ENCODE measurements around the gene DIRAS1.

Gene DIRAS1

GRCh38 chr19:2719920-2720776 lies 1.0 kb downstream of the DIRAS1 start:
- Histone ChIP-seq H3K4me3 (replicated peaks; ENCODE audit: insufficient read depth, low read length) (peak overlapping the region; percentile 25), H3K27me3 (ENCODE audit: insufficient read depth, poor library complexity, severe bottlenecking) (peaks cover 16% of the 10 kb centered on the region), H3K27ac (replicated peaks) (no peak overlapping the region)
- DNase-seq (ENCODE audit: low read depth in 1 of 2, low spot score in 1 of 2) = no peak
- TF ChIP-seq, protein P1, sequence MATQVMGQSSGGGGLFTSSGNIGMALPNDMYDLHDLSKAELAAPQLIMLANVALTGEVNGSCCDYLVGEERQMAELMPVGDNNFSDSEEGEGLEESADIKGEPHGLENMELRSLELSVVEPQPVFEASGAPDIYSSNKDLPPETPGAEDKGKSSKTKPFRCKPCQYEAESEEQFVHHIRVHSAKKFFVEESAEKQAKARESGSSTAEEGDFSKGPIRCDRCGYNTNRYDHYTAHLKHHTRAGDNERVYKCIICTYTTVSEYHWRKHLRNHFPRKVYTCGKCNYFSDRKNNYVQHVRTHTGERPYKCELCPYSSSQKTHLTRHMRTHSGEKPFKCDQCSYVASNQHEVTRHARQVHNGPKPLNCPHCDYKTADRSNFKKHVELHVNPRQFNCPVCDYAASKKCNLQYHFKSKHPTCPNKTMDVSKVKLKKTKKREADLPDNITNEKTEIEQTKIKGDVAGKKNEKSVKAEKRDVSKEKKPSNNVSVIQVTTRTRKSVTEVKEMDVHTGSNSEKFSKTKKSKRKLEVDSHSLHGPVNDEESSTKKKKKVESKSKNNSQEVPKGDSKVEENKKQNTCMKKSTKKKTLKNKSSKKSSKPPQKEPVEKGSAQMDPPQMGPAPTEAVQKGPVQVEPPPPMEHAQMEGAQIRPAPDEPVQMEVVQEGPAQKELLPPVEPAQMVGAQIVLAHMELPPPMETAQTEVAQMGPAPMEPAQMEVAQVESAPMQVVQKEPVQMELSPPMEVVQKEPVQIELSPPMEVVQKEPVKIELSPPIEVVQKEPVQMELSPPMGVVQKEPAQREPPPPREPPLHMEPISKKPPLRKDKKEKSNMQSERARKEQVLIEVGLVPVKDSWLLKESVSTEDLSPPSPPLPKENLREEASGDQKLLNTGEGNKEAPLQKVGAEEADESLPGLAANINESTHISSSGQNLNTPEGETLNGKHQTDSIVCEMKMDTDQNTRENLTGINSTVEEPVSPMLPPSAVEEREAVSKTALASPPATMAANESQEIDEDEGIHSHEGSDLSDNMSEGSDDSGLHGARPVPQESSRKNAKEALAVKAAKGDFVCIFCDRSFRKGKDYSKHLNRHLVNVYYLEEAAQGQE (IDR thresholded peaks at IDR 0.05; ENCODE audit: insufficient replicate concordance, low read depth) = no peak
- TF ChIP-seq POLR2AphosphoS5 (IDR thresholded peaks at IDR 0.05; ENCODE audit: low read depth) (no peak), GABPA (IDR thresholded peaks at IDR 0.05; ENCODE audit: low read depth) (no peak), SPI1 (IDR thresholded peaks at IDR 0.05; ENCODE audit: borderline replicate concordance, low read depth) (no peak), CTCF (IDR thresholded peaks at IDR 0.05; ENCODE audit: insufficient read depth, low read length) (no peak)

DNA sequence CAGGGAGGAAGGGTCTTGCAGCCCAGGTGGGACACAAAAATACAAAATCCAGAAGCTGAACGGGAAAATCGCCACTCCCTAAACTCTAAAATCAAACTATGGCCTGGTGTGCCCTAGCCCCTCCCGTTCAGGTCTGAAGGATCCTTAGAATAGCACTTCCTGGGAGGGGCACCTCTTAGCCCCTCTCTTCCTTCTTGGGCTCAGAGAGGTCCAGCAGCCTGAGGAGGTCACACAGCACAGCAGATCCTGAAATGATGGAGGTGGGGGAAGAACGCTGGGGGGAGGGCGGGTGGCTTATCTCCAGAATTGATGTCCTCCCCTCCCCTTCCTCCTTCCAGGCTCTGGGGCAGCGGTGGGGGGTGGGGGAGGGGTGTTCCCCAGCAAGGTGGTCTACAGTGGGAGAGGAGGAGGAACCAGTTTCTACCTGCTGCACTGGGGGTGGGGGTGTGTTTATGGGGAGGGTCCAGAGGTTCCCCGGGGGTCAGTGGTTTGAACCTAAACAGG lies 1.9 kb downstream of the DIRAS1 start:
- Histone ChIP-seq H3K27ac (replicated peaks) (no peak overlapping the region), H3K4me3 (replicated peaks; ENCODE audit: insufficient read depth, low read length) (no peak overlapping the region), H3K27me3 (ENCODE audit: insufficient read depth, poor library complexity, severe bottlenecking) (peaks cover 16% of the 10 kb centered on the region)
- no peak for TF ChIP-seq GABPA (IDR thresholded peaks at IDR 0.05; ENCODE audit: low read depth)
- no peak for TF ChIP-seq POLR2AphosphoS5 (IDR thresholded peaks at IDR 0.05; ENCODE audit: low read depth)
- TF ChIP-seq, protein P1 (IDR thresholded peaks at IDR 0.05; ENCODE audit: insufficient replicate concordance, low read depth) = no peak
- TF ChIP-seq SPI1 (IDR thresholded peaks at IDR 0.05; ENCODE audit: borderline replicate concordance, low read depth) = no peak
- TF ChIP-seq CTCF (IDR thresholded peaks at IDR 0.05; ENCODE audit: insufficient read depth, low read length) = no peak
- DNase-seq (ENCODE audit: low read depth in 1 of 2, low spot score in 1 of 2) = no peak

DNA sequence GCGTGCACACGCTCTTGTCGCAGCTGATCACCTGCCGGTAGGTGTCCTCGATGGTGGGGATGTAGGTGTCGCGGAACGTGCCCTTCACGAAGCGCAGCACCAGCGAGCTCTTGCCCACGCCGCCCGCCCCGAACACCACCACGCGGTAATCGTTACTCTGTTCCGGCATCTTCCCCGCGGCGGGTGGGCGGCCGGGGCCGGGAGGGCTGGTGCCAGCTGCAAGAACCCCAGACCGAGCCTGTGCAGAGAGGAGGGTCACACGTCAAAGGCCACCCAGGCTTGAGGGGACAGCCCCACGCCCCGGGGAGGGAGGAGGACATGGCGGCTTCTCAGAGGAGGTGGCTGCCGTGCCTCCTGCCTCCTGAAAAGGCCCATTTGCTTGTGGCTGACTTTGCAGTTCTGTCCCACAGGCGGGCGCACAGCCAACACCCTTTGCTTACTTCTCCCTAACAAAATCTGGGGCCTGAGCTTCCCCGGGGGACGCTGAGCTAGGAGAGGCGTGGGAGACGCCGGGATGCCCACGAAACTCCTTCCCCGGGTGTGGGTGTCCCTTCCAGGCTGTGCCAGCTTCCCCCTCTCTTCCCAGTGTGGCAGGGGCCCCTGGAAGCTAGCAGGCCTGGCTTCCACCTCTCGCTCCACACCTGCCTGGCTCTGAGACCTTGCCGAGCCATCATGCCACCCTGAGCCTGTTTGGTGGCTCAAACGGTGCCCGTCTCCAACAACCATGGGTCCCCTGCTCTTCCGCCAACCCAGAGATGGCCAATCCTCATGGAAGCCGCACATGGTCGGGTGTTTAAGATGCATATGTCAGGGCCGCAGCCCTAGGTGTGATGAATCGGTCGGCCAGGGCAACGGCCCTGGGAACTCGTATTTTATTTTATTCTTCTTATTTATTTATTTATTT lies 3.3 kb downstream of the DIRAS1 start:
- no peak overlapping the region for H3K27ac ChIP-seq (replicated peaks)
- TF ChIP-seq, protein P1 (IDR thresholded peaks at IDR 0.05; ENCODE audit: insufficient replicate concordance, low read depth) = no peak
- TF ChIP-seq CTCF (IDR thresholded peaks at IDR 0.05; ENCODE audit: insufficient read depth, low read length) (no peak), SPI1 (IDR thresholded peaks at IDR 0.05; ENCODE audit: borderline replicate concordance, low read depth) (no peak), GABPA (IDR thresholded peaks at IDR 0.05; ENCODE audit: low read depth) (no peak), POLR2AphosphoS5 (IDR thresholded peaks at IDR 0.05; ENCODE audit: low read depth) (no peak)
- H3K27me3 ChIP-seq (ENCODE audit: insufficient read depth, poor library complexity, severe bottlenecking) = peaks cover 16% of the 10 kb centered on the region
- no peak for DNase-seq (ENCODE audit: low read depth in 1 of 2, low spot score in 1 of 2)
- no peak overlapping the region for H3K4me3 ChIP-seq (replicated peaks; ENCODE audit: insufficient read depth, low read length)

Measured in HL-60 (cell line).